NT2/D1 (cell line): ENCODE results near the gene POU2AF2.

Experiments used
- SUZ12 ChIP-seq: IDR thresholded peaks from 2 replicates; pipeline ENCODE4 v1.6.1; 2011; ENCODE audit not compliant: insufficient read length, insufficient read depth; ENCODE audit errors: extremely low read depth
- ZNF274 ChIP-seq: IDR thresholded peaks from 2 replicates; pipeline ENCODE4 v1.6.1; 2011; ENCODE audit warnings: mild to moderate bottlenecking, low read depth, low read length

DNA sequence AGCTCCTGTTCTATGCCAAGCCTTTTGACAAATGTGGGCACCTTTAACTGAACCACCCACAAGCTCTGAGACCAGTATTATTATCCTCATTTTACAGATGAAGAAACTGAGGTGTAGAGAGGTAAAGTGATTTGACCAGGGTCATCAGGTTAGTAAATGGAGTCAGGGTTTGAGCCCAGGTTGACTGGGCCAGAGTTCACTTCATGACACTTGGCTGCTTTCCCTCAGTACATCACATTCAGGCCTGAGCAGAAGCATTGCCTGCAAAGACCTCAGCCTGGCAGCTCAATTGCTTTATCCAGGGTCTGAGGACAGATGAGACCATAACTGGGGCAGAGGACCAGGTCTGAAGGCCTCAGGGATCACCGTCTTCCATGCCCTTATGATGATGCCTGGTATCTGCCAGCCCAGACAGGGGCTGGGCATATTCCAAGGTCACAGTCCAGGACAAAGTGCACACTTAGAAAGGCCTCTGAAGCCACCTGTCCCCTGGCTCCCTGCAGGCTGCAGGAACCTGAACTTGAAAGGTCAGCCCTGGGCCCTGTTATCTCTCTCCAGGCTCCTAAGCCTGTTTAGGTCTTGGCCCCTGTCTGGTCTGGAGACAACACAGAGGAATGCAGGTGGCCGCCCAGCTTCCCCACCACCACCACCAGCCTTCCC, 84.8 kb downstream of the POU2AF2 start:
- no peak for TF ChIP-seq SUZ12
- TF ChIP-seq ZNF274 = no peak
